ENCODE results near the gene FAM161B.

DNA sequence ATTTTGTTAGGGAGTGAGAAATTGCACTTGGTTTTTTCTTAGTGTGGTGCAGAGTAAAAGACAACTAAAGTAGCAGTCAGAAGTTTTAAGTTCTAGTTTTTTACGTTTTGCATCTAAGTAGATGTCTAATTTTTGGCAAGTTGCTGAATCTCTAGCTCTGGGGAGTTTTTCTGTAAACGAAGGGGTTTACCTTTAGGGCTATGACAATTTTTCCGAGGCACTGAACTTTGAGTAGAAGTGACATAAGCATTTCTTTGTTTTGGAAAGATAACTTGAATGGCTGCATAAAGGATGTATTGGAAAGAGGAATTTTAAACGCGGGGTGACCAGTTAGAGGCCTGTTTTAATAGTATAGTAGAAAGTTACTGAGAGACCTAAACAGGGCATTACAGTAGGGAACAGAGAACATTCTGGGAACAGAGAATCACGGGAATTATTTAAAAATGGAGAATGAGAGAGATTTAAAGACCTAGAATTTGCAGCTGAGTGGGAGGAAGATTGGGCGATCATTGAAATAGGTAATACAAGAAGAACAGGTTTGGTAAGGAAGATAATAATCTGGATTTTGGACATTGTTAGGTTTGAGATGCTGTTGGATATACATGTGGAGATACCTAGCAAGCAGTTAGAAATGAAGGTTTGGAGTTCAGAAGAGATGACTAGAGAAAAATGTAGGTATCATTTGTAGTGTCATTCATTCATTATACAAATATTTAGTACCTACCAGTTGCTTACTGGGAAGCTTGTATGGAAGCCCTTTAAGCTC, 62.0 kb downstream of the FAM161B start:
- no peak for TF ChIP-seq POLR2A (IDR thresholded peaks at IDR 0.05)
- TF ChIP-seq CTCF (IDR thresholded peaks at IDR 0.05), result no peak
